DMS53 treated with DMSO at 0.1 percent for 48 hours (cell line): Measurements from ENCODE around the gene MMP2.

Source experiments
- DNase-seq: peaks from one replicate; lab custom pipeline; 2025; ENCODE audit not compliant: unreplicated experiment; lab: John Stamatoyannopoulos, UW

MMP2 gene

GRCh38 chr16:55491691-55492090 lies 12.7 kb downstream of the MMP2 start:
- DNase-seq, result no peak

DNA sequence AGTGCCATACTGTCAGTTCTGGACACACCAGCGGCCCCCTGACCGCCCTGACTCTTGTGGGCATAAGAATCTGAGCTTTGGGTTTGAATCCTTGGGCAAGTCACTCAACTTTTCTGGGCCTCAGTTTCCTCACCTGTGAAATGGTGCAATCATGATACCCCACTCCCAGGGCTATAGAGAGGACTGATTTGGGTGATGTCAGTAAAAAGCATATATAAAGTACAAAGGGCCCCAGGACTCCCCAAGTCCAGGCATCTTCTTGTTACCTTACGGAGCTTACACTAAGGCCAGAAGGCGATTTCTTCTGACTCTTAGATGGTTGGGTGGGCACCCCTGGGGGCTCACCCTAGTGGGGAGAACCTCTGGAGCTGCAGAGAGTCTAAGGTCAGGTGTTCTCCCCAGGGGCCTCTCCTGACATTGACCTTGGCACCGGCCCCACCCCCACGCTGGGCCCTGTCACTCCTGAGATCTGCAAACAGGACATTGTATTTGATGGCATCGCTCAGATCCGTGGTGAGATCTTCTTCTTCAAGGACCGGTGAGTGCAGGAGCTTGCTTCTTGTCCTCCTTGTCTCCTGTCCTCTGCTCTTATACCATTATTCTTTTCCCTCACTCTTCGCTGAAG lies 13.9 kb downstream of the MMP2 start:
- no peak for DNase-seq

DNA sequence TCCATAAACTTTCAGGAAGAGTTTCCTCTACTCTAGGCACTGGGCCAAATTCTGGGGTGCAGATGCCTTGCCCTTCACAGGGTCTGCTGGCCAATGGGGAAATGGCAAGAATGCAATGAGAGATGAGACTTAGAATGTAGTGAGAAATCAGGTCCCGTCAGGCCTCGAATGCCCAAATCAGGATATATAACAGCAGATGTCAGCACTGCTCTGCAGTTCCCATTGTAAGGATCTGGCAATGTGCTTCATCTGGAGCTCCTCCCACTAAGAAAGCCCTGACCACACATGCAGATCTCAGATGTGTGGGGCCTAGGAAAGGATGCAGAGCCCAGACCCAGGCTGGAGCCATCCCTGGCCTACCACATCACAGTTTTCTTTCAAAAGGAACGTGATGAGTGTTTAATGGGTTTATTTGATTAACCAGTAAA lies 16.0 kb downstream of the MMP2 start:
- DNase-seq, result no peak

- DNase-seq, result no peak
Observed at GRCh38 chr16:55495616-55496289, 16.8 kb downstream of the MMP2 start.

DNA sequence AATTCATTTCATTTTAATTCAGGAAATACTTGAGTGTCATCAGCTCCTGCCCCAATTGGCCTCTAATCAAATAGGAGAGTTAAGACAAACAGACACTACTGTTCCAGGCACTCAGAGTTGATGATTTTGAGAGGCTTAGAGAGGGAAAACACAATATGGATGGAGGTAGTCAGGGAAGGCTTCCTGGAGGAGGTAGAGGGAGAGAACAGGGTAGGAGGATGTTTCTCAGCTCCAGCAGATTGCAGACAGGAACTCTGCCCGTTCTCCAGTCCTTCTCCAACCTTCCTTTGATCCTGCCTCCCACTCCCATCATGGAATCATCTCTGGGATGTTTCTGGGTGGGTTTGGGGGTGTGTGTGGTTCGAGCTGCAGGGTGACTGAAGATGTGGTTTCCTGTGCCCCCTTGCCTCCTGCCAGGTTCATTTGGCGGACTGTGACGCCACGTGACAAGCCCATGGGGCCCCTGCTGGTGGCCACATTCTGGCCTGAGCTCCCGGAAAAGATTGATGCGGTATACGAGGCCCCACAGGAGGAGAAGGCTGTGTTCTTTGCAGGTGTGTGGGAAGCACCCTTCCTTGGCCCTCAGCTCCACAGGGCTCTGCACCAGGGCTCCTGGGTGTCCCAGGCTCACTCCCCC lies 17.6 kb downstream of the MMP2 start:
- no peak for DNase-seq

GRCh38 chr16:55497558-55497957 lies 18.6 kb downstream of the MMP2 start:
- no peak for DNase-seq

DNA sequence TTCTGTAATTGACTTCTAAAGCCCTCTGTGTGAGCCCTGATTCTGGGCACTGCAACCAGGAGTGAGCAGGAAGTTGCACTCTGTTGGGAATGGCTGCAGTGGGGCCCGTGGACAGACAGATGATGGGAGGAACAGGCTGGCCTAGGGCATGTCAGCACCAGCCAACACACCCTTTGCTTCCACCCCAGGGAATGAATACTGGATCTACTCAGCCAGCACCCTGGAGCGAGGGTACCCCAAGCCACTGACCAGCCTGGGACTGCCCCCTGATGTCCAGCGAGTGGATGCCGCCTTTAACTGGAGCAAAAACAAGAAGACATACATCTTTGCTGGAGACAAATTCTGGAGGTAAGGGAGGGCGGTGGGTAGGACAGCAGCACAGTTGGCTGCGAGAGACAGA lies 19.1 kb downstream of the MMP2 start:
- DNase-seq, result no peak

GRCh38 chr16:55499281-55499680 lies 20.3 kb downstream of the MMP2 start:
- no peak for DNase-seq

GRCh38 chr16:55499951-55500529 lies 21.0 kb downstream of the MMP2 start:
- no peak for DNase-seq

DNA sequence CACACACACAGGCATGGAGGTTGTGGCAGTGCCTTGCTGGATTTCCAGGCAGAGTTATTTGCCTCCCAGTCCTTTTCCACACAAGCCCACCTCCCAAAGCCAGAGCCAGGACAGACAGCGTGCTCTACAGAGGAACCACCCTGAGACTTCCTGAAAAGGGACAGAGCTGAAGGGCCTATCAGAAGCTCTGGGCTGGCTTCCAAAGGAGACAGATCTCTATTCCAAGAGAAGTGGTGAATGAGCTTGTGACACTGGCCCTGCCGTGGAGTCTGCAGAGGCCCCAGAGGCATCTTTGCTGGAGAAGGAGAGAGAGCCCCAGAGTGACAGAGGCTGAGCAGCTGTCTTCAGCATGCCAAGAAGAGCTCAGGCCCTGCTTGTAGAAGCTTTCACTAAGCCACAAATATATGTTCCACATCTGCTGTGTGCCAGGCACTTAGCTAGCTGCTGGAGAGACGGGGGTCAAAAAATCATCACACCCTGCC lies 21.6 kb downstream of the MMP2 start:
- DNase-seq, result no peak

DNA sequence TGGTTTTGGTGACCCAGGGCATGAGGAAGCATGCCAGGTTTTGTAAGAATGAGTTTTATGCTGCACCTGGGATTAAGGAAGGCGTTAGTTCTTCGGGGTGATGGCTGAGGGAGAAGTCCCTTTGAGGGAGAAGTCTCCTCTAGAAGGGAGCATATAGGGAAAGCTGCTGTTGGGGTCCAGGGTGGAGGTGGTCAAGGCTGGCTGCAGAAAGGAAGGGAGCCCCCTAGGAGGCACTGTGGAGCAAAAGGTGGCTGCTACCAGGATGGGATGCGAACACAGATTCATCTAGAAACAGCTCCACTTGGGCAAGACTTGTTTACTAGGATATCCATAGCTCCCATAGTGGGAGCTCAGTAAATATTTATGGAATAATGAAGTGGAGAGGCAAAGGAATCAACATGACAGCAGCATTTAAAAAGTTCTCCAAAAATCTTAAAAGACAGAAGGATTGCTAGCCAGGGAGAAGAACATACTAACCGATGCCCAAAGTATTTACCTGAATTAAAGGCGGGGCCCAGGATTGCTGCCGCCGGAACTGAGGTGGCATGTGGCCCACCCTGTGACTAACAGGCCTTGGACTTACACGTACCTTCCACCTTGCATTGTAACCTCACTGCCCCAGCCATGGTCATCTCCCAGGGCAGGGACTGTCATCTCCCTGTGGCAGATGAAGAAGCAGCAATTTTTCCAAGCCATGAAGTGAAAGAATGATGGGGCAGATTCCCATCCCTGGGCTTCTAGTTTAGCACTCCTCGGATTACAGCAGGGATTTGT lies 22.7 kb downstream of the MMP2 start:
- DNase-seq, result no peak

DNA sequence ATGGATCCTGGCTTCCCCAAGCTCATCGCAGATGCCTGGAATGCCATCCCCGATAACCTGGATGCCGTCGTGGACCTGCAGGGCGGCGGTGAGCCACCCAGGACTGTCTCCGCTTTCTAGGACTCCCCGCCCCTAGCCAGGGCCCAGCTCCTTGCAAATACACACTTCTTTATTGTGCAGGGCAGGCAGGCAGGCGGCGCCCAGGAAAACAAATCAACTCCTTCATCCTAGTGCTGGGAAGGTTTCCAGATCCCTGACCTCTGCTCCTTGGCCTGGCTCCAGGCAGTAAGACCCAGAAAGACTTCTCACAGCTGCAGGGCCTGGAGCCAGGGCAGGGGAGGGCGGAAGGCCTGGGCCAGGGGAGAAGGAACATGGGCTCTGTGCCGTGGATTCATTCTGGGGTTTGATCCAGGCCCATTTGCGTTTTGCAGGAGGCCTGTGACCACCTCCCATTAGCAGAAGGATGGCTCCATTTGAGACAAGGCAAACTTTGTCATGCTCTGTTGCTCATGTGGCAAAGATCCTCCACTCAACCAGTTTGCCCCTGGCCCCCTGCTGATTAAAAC lies 23.9 kb downstream of the MMP2 start:
- DNase-seq, result no peak

DNA sequence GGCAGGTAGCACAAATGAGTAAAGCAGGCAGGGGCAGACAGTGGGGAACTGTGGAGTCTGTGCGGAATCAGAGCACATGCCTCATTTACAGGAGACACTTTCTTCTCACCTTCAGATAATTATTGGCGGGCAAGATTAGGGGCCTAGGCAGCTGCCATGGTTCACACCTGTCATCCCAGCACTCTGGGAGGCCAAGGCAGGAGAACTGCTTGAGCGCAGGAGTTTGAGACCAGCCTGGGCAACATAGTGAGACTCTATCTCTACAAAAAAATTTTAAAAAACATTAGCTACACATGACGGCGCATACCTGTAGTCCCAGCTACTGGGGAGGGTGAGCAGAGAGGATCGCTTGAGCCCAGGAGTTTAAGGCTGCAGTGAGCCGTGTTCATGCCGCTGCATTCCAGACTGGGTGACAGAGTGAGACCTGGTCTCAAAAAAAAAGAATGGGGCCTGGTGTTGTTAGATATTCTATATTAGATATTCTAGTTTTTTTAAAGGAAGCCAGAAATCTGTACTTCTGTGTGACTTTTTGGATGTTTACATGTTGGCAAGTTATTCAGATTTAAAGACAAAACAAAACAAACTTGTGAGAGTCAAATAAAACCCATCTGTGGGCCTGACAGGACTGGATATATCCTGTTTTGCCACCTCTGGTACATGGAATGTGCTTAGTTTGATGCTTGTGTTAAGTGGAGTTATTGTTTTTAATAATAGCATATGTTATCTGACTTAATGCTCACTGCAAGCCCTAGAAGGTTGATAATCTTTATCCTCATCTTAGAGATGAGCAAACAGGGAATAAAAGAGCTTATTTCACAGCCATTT lies 24.9 kb downstream of the MMP2 start:
- DNase-seq, result no peak

- no peak for DNase-seq
Observed at GRCh38 chr16:55505333-55506015, 26.5 kb downstream of the MMP2 start.

DNA sequence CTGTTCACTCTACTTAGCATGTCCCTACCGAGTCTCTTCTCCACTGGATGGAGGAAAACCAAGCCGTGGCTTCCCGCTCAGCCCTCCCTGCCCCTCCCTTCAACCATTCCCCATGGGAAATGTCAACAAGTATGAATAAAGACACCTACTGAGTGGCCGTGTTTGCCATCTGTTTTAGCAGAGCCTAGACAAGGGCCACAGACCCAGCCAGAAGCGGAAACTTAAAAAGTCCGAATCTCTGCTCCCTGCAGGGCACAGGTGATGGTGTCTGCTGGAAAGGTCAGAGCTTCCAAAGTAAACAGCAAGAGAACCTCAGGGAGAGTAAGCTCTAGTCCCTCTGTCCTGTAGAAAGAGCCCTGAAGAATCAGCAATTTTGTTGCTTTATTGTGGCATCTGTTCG lies 27.1 kb downstream of the MMP2 start:
- no peak for DNase-seq

GRCh38 chr16:55506708-55507107 lies 27.7 kb downstream of the MMP2 start:
- no peak for DNase-seq

GRCh38 chr16:55508271-55508921 lies 29.4 kb downstream of the MMP2 start:
- DNase-seq, result no peak

DNA sequence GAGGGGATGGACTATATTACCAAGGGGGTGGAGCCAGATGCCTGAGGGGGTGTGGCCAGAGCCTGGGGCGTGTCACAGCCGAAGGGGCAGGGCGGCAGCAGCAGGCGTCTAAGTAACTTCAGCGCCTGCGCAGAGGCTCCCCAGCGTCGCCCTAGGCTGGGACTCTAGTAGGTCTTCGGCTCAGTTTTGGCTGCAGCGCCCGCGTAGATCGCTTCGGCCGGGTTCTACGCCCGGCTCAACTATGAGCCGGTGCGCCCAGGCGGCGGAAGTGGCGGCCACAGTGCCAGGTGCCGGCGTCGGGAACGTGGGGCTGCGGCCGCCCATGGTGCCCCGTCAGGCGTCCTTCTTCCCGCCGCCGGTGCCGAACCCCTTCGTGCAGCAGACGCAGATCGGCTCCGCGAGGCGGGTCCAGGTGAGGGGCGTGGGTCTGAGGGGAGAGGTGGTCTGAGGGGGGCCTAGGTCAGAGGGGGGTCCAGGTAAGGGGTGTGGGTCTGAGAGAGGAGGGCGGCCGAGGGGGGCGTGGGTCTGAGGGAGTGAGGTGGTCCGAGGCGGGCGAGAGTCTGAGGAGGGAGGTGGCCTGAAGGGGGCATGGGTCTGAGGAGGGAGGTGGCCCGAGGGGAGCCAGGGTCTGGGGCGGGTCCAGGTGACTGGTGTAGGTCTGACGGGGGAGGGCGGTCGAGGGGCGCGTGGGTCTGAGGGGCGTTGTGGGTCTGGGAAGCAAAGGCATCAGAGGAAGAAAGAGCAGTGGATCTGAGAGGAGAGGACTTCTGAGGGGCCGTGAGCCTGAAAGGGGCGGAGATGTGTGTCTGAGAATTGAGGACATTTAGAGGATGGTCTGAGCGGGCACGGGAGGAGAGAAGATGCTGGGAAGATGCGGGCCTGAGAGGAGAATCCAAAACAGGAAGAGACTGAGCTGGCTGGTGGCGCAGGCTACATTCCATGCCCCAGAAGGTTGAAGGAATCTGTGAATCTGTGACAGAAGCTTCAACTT lies 30.2 kb downstream of the MMP2 start, which contains the start of gene LPCAT2:
LPCAT2 (plus strand) TSS at position 132 of the 991 bp plus-strand sequence; CDS start at position 242, 110 bp downstream.
- no peak for DNase-seq
